HPDE6-E6E7 (cell line): Measurements from ENCODE around the gene RPS16.

Source experiments
- DNase-seq: peaks from one replicate; pipeline ENCODE4 v3.0.0; 2011; ENCODE audit warnings: missing footprints; ENCODE audit errors: extremely low spot score

RPS16 gene

DNA sequence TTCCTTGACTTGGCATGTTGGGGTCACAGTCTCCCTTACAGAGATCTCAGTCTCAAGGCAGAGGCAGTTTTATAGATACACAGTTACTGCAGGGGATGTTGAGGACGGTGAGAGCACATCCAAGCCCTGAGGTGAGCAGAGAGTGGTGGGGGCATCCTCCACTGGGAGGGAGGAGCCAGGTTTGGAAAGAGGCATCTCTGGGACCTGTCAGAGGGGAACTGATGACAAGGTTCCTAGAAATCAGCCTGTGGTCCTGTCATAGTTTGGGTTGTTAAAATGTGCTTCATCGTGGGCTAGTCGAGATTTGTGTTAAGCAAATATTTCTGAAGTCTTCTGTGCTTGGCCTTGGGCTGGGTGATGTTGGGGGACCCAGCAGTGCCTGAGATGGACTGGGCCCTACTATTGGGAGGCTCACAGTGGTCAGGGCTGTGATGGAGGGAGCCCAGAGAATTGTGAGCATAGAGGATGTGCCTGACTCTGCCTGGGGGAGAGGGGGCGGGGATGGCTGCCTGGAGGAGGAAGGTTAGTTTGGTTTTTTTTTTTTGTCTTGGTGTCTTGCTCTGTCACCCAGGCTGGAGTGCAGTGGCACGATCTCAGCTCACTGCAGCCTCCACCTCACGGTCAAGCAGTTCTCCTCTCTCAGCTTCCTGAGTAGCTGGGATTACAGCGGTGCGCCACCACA, 13.5 kb upstream of the RPS16 start:
- no peak for DNase-seq

DNA sequence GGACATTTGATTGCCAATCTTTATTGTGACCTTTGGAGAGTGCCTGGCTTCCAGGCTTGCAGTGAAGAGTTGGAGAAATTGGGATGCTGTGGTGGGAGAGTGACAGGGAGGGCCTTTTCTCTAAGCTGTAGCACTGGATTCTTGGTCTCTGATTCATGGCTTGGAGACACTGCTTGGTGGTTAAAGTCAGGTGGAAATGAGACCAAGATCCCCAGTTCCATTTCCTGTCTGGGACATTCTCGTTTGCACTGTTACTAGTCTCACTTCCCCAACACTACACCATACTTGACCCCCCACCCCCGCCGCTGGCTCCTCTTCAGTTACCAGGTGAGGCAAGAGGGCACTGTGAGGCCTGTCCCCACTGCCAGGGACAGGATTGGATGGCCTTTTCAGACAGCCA, 12.5 kb upstream of the RPS16 start:
- DNase-seq, result peak; percentile 40

GRCh38 chr19:39446365-39447084, 10.8 kb upstream of the RPS16 start:
- no peak for DNase-seq

DNA sequence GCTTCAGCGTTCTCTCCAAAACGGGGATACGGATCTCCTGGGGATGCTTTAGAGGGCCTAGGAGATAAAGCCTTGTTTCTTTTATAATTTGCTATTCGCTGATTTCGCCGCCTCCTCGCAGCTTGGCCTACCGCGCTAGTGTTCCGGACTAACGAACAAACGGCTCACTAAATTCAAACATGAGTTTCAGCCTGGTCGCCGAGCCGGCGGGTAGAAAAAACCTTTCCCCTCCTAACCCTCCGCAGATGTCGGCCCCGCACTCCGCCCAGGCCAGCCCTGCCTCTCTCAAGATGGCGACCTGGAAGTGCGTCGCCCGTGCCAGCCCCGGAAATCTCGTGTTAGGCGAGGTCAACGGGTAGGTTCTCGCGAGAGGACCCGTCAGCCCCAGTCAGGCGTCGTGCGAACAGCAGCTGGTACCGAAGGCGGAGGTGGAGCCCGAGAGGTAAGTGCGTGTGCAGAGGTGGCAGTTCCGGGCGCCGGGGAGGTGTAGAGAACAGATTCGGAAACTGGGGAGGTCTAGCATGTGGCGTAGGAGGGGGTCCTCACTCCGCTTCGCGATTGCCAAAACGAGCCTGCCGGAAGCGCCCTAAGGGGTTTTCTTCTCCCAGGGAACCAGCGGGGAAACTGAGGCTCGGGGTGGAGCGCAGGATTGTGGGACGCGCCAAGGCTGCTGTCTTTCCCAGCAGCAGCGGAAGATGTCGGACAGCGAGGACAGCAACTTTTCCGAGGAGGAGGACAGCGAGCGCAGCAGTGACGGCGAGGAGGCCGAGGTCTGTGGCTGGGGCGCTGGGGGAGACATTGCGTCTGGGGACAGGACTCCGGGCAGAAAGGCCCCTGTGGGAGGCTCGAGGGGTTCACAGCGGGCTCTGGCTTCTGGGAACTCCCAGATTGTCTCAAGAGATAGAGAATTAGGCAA, 9.7 kb upstream of the RPS16 start, which contains the start of gene SUPT5H:
SUPT5H (plus strand) TSS at position 387 of the 916 bp plus-strand sequence; CDS start at position 696, 309 bp downstream.
- DNase-seq, result peak; percentile 99

DNA sequence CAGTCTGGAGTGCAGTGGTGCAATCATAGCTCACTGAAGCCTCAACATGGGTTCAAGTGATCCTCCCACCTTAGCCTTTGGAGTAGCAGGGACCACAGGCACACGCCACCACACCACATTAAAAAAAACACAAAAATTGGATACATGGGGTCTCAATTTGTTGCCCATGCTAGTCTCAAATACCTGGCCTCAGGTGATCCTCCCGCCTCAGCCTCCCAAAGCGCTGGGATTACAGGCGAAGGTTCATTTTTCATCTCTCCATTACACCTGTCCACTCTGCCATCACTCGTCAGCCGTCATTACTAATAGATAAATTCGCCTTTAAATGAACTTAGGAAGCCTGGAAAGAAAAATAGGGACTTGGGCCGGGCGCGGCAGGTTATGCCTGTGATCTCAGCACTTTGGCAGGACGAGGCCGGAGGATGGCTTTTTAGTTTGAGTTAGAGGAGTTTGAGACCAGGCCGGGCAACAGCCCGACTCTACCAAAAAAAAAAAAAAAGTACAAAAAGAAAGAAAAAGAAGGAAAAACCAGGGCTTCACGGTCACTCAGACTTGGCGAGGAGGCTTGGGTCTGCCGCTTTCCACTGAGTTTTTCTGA, 8.9 kb upstream of the RPS16 start:
- no peak for DNase-seq

- DNase-seq, result no peak
These were observed 2.7 kb upstream of the RPS16 start for GRCh38 chr19:39438270-39438934.

DNA sequence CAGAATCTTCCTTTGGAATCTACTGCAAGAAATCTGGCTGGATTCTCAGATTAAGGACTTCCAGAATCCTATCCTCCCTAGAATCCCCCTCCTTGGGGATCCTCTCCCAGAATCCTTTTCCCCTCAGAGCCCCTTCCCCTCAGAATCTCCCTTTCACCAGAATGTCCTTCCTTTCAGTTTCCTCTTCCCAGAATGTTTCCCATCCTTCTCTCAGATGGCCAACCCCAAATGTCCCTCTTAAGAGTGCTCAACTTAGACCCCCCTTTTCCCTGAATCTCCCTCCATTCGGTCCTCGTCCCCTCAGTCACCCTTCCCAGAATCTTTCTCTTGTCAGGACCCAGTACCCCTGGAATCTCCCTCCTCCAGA, 584 bp upstream of the RPS16 start:
- DNase-seq, result no peak

DNA sequence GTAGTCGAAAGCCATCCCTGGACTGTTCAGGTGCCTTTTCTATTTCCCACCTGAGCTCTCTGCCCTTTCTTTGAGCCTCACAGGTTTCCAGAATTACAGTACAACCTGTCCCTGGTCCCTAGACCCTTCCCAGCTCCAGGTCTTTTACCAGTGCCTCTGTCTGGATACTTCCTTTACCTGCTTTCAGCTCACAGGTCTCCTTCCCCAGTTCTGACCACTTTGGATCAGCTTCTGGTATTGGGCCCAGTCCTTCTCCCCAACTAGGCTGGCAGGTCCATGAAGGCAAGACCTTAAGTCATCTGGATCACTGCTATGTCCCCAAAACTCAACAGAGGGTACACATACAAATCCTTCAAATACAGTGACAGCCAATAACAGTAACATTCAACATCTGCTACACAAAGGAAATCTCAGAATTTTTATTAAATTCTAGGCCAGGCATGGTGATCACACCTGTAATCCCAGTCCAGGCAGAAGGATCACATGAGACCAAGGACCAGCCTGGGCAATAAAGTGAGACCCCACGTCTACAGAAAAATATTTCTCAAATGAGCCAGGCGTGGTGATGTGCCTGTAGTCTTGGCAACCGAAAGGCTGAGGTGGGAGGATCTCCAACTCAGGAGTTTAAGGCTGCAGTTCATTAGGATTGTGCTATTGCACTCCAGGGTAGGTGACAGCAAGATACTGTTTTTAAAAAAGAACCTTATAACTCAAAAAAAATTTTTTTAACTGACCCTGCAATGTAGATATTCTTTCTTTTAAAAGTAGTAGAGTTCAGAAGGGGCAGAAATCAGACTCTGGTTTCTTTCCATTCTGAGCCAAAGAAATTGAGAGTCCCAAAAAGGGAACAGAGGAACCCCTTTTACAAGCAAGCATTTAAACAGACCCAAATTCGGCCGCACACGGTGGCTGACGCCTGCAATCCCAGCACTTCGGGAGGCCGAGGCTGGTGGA, 1.3 kb downstream of the RPS16 start:
- DNase-seq, result no peak

DNA sequence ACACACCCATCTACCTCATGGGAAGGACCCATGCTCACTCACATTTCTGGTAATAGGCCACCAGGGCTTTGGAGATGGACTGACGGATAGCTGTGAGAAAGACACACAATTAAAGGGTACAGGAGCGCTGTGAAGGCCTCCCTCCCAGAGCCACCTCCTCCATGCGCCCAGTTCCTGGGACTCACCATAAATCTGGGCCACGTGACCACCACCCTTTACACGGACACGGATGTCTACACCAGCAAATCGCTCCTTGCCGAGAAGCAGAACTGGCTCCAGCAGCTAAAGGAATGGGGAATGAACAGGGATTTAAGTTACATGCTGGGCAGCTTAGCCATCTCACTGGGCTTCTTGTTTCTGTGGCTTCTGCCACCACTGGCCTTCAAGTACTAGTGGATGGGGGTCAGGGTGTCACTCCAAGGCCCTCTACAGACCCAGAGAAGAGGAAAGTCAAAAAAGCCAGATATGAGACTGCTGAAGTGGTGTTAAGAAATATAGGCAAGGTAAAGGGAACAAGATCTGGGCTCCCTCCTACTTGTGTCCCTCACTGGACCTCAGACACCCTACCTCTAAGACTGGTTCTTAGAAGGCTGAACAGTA, 2.2 kb downstream of the RPS16 start:
- DNase-seq, result no peak

GRCh38 chr19:39432677-39433025, 3.1 kb downstream of the RPS16 start:
- no peak for DNase-seq

GRCh38 chr19:39430675-39431593, 4.8 kb downstream of the RPS16 start:
- DNase-seq, result peak; percentile 92

DNA sequence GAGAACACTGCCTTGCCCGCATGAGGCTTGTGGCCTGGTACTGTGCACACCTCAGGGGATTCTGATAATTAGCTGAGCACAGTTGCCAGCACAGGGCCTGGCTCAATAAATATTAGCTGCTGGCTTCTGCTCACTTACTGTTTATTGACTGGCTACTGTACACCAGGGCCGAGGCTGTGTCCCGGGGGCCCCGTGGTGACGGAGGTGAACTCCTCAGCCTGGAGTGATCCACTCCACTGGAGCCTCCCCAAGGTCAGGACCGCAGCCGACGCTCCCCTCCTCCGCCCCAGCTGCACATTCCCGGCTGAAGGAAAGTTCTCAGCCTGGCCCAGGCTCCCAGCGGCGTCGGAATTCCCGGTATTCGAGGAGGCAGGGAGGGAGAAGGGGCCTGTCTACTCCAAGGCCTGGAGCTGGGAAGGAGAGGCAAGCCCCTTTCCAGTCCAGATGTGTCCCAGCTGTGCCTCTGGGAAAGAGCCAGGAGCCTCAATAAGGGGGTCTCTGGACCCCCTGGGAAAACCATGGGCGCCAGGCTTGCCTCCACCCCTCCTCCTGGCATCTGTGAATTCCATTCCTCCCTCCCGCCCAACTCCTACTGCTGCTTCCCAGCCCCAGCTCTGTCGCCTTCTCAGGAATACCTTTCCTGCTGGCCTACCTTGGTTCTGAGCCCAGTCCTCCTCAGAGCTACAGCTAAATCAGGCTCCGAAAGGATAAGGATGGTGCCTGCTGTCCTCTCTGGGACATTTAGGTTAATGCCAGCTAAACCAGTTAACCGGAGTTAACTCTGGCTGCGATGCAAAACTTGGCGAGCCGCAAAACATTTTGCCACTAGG, 7.3 kb downstream of the RPS16 start:
- DNase-seq, result no peak

GRCh38 chr19:39427707-39428106, 8.0 kb downstream of the RPS16 start:
- no peak for DNase-seq

DNA sequence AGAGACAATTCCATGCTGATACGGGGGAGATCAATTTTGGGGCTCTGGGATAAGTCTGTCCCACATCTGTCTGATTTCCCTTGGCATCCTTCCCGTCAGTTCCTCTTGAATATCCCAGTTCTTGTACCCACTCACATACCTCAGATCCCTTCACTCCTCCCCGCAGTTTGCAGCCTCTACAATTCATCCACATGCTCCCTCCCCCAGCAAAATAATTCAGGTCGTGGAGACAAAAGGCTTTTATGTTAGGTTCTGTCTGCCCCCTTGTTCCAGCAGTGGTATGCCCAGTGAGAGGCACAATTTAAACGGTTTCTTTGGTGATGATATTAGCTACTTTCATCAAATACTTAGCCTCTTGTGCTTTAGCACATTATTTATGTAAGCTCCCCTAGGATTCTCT, 9.6 kb downstream of the RPS16 start:
- DNase-seq, result no peak

GRCh38 chr19:39425744-39426143, 10.0 kb downstream of the RPS16 start:
- no peak for DNase-seq

DNA sequence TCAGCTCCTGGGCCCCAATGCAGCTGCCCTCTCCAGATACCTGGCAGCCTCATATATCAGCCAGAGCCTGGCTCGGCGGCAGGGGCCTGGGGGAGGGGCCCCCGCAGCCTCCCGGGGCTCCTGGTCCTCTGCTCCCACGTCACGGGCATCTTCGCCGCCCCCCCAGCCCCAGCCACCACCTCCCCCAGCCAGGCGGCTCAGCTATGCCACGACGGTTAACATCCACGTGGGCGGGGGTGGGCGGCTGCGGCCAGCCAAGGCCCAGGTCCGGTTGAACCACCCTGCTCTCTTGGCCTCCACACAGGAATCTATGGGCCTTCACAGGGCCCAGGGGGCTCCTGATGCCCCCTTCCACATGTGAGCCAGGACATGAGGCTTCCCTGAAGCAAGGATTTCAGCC, 10.8 kb downstream of the RPS16 start:
- no peak for DNase-seq

DNA sequence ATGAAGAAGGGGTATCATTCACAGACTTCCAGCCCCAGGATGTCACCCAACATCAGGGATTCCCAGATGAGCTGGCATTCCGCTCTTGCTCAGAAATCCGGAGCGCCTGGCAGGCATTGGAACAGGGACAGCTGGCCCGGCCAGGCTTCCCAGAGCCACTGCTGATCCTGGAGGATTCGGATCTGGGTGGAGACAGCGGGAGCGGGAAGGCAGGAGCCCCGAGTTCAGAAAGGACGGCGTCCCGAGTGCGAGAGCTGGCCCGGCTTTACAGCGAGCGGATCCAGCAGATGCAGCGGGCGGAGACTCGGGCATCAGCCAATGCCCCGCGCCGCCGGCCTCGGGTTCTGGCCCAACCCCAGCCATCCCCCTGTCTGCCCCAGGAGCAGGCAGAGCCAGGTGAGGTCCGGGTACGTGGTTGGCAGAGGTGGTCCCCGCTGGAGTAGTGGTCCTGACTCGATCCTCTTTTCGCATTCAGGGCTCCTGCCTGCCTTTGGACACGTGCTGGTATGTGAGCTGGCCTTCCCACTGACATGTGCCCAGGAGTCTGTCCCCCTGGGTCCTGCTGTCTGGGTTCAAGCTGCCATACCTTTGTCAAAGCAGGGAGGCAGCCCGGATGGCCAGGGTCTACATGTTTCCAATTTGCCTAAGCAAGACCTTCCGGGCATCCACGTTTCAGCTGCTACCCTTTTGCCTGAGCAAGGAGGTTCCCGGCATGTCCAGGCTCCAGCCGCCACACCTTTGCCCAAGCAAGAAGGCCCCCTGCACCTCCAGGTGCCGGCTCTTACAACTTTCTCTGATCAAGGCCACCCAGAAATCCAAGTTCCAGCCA, 12.3 kb downstream of the RPS16 start:
- DNase-seq, result no peak
